ENCODE measurements around the gene MRPS27.

Gene MRPS27

DNA sequence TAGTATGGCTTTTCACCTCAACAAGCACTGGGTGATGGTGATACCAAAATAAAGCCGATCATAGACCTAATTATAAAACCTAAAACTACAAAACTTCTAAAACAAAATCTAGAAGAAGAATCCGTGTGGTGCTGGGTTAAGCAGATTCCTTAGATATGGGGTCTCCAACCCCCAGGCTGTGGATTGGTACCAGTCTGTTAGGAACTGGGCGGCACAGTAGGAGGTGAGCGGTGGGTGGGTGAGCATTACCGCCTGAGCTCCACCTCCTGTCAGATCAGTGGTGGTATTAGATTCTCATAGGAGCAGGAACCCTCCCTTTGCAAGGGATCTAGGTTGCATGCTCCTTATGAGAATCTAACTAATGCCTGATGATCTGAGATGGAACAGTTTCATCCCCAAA, 33.2 kb downstream of the MRPS27 start:
- DNase-seq, result no peak

DNA sequence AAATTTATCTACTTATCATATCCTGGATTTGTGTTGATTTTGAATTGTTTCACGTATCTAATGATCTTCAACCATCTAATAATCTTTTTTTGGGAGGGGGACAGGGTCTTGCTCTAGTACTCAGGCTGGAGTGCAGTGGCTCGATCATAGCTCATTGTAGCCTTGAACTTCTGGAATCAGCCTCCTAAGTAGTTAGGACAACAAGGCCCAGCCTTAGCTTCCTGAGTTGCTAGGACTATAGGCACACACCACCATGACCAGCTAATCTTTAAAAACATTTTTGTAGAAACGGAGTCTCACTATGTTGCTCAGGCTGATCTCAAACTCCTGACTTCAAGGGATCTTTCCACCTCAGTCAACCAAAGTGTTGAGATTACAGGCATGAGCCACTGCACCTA, 34.6 kb downstream of the MRPS27 start:
- no peak for DNase-seq

DNA sequence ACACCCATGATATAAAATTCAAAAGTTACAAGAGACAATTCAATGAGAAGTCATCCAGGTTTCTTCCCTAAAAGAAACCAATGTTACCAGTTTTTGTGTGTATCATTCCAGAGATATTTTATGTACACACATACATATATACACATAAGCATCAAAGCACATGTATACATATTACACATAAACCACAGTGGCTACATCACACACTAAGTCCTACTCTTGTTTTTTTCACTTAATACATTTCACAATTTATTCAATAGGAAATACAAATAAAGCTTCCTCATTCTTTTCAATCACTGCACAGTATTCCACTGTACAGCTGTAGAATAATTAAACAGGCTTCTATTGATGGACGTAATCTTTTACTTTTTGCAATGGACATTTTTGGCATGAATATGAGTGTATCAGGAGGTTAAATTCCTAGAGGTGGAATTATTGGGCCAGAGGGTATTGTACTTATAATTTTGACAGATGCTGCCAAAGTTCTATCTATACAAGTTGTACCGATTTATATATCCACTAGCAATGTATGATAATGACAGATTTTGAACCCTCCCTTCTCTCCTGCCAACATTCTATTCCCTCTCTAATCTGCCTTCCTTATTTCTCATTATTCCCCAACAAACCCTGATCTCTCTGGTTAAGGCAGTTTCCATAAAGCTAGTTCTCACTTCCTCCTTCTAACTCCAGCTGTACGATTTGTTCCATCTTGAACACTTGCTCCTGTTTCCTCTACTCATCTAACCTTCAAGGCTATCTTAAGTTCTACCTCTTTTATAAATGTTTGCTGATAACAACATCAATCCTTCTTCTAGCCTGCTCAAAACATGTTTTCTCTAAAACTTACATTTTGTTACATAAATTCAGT, 35.2 kb downstream of the MRPS27 start:
- no peak for DNase-seq

DNA sequence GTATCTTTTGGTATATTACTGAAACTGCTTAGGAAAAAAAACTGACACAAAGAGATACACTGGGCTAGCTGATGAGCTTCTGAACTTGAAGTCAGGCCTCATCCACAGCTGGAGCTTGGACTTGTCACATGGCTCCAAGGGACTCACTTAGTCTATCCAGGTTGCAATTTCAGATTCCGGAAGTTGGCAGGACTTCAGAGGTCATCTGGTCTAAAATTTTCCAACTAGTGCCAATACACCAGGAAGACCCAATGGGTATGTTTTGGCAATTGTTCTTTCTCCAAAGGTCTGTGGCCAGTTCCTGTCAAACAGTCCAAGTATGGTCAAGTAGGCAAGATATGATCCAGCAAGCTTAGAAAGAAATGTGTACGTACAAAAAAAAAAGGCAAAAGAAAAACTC, 36.7 kb downstream of the MRPS27 start:
- no peak for DNase-seq

DNA sequence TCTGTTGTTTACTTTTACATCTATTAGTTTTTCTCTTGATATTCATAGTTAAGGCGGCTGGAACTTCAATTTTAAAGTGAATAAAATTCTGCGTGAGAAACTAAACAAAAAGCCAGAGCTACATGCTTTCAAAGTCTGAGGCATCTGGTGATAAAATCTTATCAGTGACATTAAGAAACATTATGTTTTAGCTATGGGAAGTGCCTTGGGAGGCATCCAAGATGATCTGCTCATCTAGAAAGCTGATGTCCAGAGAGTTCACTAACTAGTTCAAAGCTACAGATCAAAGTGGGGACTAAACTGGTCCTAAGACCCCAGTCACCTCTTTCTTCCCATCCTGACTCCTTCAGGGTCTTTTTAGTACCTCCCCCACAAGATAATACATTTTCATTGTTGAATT, 37.2 kb downstream of the MRPS27 start:
- no peak for DNase-seq

DNA sequence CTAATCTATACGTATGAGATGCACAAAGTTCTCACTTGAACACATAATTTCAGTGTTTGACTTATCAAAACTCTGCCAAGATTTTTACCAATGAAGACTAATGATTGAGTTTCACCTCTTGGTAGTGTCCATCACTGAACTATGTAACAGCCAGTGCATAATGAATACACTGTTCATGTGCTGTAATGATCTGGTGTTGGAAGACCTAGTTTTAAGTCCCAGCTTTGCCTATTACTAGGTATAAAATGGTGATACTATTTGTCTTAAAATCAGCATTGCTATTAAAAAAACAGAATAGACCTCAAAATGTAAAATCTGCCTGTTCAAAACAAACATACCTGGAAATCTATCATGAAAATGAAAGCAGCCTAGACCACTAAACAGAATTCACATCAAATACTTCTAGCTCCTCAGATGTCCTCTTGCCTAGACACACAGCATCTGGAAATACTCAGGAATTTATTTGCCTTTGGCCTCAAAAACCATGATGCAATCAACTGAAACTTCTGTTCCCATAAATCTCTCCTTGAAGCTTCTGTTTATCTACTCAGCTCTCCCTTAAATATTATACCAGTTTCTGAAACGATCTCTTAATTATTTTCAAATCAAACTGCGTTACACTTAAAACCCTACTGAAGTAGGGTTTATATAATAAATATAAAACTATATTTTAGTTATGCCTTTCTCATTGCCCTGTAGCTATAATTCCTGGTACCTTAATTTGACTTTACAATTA, 38.1 kb downstream of the MRPS27 start:
- DNase-seq, result peak; percentile 47

DNA sequence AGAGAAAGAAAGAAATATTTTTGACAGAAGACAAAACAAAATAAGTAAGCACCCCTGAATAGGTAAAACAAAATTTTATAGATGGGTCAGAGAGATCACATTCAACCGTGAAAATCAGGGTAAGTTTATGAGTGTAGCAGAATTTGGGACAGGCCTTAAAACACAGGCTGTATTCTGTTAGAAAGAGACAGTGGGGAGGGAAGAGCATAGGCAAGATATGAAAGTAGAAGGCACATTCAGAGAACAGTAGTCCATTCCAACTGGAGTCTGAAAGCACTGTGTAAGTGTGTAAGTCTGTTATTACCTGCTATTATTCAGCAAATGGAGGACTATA, 38.6 kb downstream of the MRPS27 start:
- DNase-seq, result no peak

DNA sequence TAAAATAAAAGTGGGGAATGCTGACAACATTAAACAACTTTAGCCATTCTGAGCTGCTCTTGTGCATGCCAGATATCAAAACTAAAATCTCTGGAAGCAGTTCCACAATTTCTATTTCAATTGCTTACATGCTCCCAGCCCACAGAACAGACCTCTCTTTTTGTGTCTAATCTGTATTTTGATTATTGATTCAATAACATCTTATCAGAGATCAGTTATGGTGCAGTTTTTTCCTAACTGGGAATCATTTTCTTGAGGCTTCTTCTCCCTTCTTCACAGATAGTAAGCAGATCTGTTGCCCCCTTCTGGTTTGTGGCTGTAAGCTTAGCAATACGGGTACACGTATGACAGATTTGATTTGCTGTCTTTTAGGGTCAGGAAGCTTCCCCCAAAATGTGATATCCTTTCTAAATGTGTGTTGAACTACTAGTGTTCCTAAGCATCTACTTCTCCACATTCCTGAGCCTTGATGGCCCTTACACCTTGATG, 39.4 kb downstream of the MRPS27 start:
- DNase-seq, result peak; percentile 13

DNA sequence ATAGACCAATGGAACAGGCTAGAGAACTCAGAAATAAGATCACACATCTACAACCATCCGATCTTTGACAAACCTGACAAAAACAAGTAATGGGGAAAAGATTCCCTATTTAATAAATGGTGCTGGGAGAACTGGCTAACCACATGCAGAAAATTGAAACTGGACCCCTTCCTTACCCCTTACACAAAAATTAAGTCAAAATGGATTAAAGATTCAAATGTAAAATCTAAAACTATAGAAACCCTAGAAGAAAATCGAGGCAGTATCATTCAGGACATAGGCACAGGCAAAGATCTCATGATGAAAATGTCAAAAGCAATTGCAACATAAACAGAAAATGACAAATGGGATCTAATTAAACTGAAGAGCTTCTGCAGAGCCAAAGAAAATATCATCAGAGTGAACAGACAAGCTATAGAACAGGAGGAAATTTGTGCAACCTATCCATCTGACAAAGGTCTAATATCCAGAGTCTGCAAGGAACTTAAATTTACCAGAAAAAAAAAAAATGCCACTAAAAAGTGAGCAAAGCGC, 43.8 kb downstream of the MRPS27 start:
- DNase-seq, result no peak

DNA sequence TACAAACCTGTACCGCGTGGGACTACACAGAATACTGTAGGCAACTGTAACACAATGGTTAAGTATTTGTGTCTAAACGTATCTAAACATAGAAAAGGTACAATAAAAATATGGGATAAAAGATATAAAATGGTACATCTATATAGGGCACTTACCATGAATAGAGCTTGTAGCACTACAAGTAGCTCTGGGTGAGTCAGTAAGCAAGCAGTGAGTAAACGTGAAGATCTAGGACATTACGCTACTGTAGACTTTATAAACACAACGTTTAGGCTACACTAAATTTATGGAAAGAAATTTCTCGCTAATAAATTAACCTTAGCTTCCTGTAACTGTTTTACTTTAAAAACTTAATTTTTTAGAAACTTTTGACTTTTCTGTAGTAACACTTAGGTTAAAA, 46.5 kb downstream of the MRPS27 start:
- no peak for DNase-seq

DNA sequence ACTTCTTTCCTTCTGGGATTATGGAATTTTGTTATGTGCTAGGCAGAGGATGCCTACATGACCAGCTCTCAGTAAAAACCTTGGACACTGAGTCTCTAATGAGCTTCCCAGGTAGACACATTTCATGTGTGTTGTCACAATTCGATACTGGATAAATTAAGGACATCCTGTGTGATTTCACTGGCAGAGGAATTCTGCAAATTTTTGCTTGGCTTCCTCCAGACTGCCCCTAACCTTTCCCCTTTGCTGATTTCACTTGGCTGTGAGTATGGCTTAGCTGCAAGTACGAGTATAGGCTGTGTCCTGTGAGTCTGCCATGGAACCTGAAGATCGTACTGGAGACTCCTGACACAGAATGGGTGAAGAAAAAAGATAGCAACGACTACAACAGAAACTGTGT, 47.6 kb downstream of the MRPS27 start:
- no peak for DNase-seq

DNA sequence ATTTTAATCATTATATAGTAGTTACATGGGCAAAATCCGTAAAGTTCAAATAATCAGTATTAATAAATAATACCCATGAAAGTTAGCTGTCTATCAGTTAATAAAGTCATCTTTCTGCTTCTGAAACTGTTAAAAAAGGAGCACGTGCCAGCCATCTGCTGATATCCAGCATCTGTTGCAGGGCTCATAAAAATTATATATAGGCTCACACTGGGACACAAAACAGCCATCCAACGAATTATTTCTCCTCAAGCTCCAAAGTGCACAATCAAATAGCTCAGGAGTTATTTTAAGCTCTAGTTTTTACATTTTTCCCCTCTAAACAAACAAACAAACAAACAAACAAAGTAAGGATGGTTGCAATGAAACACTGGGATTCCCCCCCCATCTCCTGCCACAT, 48.3 kb downstream of the MRPS27 start:
- no peak for DNase-seq

DNA sequence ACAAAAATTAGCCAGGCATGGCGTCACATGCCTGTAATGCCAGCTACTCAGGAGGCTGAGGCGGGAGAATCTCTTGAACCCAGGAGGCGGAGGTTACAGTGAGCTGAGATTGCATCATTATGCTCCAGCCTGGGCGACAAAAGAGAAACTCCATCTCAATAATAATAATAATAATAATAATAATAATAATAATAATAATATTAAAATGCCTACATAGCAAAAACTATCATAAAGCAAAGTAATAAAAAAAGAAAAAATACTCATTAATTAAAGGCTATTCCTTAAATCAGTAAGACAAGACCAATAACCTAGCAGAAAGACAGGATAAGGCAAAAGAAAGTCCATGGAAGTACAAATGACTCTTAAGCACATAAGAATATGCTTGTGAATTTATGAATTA, 50.0 kb downstream of the MRPS27 start:
- no peak for DNase-seq

DNA sequence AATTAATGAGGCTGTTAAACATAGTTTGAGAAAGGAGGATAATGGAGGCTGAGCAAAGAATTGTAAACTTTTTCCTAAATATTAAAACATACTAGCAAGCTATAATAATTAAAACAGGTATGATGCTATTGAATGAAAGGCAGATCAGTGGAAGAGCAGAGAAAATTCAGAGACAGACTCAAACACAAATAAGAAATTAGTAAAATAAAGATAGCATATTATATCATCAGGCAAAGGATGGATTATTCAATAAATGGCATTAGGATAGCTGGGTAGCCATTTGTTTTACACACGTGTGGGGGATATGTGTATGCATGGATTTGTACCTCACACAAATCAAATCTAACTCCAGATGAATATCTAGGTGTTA, 50.6 kb downstream of the MRPS27 start:
- no peak for DNase-seq

DNA sequence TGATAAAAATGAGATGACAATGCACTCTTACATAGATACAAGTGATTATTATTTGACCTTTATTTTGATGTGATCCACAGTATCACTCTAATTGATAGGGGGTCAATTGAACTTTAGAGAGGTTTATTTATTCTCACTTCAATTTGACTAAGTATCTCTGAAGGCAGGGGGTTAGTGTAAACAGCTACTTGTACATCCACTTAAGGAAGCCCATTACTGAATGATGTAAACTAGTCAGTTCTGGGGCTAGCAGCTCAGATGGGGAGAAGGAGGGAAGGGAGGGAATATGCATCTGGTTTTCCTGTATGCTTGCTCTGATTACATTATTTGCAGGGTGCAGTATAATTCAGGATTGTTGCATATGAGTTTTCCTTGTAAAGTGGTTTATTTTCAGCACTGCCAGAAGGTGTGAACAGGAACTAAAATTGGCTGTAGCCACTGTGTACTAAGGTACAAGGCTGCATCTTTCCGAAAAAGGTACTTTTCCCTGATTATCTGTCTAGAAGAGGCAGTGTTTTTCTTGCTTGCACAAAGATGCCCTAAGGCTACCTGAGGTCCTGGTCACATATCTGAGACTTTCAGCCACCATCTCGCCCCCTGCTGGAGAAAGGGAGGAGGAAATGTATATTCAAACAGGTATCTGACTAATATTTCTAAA, 51.2 kb downstream of the MRPS27 start:
- peak; percentile 75 for DNase-seq

DNA sequence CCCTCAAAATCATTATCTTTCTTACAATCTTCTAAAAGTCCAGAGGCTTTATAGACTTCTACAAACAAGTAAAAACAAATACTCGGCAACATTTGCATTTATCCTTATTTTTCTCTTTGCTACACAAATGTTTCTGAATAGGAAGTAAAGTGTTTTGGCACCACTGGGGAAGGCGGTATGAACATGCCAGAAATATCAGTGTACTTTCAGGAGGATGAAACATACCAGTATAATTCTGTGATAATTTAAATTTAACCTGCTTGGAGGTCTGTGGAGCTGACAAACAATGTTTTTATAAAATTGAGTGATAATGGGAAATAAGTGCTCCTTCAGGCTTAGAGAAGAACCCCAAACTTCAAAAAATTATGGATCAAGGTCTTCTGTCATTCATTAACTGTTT, 51.8 kb downstream of the MRPS27 start:
- no peak for DNase-seq

DNA sequence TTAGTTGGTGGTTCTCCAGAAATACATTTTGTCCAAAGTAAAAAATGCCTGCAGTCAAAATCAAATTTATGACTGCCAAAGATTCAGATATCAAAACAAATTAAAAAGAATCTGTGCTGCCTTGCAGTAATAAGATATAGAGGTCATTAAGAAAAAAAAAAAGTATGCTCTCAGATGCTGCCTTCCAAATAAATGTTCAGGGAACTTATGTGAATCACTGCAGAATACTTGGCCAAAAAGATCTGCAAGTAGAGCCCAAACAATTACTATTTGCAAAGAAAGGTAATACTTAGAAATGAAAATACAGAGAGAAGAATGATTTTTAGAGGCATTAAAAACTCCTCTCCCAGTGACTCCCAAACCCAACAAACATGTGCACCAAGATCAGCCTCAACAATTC, 52.4 kb downstream of the MRPS27 start:
- no peak for DNase-seq

DNA sequence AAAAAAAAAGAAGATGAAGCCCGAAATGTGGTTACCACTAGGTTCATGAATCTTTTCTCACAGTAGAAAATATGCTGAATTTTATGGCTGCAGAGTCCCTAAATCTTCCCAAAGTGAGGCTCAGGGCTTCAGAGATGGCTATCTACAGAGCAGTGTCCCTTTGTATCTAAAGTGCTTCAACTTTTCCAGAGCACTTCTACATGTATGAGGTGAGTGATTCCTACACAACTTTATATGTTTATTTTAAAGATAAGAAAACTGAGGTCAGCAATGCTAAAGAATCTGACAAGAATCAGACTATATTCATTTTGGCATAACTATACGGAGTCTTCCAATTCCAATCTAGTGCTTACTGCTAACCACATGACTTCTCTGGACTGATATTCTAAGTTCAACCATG, 53.2 kb downstream of the MRPS27 start:
- no peak for DNase-seq

DNA sequence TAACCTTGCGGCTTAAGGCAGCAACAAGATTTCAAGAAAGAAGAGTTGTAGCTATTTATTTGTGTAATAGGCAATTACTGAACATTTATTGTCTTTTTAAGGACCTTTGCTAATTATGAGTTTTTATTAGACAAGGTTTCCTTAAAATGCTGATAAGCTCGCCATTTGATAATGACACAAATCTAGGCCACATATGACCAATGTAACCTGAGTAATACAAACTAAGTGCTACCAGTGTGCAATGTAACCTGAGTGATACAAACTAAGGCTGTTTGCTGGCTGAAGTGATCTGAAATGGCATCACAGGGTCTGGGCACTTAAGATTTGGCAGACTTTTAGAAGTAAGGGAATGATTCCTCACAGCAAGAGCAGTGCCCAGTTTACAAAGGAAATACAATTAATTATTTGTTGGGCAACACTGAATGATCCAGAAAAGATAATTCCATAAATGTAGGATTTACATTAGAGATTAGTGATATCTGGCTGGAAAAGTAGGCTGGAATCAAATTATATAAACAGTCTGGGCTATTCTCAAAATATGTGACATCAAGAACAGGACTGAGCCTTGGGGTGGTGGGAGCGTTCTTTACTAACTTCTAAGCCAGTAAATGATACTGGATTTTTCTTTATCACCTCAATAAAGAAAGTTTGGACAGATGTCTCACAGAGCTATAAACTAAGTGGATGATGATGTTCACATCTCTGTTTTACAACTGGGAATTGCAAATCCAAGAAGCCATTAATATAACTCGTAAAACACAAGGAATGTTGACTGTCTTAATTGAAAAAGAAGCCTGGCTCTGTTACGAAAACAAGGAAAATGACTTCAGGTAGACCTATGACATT, 54.8 kb downstream of the MRPS27 start:
- DNase-seq, result no peak

DNA sequence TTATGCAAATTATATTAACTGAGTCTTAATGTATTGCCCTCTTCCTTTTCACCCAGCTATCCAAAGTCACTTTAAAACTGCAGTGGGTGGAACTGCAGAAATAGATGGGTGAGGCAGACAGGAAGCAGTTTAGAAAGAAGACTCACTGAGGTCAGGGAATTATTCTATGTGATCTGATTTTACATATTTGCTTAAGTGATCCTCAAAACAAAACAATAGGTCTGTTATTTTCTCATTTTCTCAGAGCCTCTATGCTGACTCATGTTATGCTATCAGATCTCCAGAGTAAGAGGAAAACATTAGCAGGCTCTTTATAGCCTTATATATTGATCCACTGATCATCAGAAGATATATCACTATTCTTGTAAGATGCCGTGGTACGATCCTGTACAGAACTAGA, 63.5 kb downstream of the MRPS27 start:
- no peak for DNase-seq

DNA sequence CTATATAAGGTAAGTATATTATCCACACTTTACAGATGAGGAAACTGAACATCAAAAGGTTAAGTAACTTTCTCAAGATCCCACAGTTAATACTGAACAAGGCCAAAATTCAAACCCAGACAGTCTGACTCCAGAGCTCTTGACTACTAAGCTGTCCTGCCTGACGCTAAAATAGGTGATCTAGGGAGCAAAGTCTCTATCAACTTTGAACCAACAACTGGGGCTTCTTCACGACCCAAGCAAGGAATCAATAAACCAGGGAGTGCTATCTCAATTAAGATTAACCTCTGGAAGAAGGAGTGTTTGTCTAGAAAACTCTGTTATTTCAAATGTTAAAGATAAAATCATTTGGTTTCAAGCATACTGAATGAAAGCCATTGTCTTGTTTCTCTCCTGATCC, 64.4 kb downstream of the MRPS27 start:
- no peak for DNase-seq

DNA sequence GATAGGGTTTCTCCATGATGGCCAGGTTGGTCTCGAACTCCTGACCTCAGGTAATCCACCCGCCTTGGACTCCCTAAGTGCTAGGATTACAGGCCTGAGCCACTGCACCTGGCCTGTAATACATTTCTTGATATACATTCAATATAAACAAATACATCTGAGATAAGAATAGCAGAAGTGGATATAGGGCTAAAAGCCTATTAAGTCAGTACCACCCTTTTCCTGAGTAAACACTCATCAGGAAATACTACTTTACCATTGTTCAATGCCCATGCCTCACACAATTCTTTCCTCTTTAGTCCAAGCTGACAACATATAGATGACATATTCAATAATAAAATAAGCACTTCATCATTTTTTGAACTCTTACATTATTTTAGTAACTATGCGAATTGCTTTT, 64.8 kb downstream of the MRPS27 start:
- peak; percentile 5 for DNase-seq
